Activated T-cell treated with anti-CD3 and anti-CD28 coated beads for 24 hours (primary cell): Measurements from ENCODE around the gene DDX39B.
A peak's percentile ranks its signal among the peaks of the same experiment; 100 is the strongest.
"Not testable (repeated sequence)": the region's sequence is repeated elsewhere in the genome, so short reads cannot be mapped to it uniquely, and the experiment has no call there.

Experiments
- DNase-seq: peaks from one replicate; pipeline ENCODE4 v3.0.0-alpha.2; 2020; ENCODE audit warnings: low read depth

The DDX39B gene

GRCh38 chr6:31528307-31528777 is 13.5 kb downstream of the DDX39B start:
- no peak for DNase-seq

DNA sequence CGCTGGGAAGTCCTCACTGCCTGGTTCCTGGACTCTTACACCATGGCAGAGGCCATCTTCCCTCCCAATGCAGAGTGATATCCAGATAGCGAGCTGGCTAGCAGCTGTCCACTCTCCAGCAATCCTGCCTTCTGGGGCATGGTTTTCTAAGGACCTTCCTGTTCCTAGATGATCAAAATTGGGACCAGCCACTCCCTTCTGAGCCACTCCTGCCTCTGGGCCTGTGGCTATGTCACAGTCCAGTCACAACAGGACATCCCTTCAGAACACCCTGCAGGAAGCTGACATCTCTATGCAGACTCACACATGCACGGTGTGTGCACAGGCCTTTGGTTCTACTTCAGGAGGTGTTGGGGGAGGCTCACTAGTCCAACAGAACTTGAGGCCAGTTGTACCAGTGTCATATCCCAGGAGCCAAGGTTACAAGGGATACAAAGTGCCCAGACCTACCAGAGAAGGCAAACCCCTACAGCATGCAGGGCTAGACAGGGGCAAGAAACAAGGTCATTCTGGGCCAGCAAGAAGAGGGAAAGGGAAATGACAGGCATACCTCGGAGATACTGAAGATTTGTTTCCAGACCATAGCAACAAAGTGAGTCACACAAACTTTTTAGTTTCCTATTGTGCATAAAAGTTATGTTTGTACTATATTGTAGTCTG is 15.7 kb downstream of the DDX39B start:
- no peak for DNase-seq

DNA sequence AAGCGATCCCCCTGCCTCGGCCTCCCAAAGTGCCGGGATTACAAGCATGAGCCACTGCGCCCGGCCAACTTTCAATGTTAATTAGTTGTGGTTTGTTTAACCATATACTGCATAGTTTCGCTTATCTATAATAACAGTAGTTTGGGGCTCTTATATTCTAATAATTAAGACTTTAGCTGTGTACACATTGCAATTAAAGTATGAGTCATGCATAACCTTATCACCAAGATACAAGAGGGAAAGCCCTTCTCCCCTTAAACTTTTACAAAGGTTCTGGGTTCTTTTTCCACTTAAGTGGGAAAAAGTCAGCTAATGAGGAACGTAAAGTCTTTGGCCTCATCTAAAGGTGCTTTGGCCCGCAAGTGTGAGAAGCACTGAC is 16.3 kb downstream of the DDX39B start:
- DNase-seq: no peak

DNA sequence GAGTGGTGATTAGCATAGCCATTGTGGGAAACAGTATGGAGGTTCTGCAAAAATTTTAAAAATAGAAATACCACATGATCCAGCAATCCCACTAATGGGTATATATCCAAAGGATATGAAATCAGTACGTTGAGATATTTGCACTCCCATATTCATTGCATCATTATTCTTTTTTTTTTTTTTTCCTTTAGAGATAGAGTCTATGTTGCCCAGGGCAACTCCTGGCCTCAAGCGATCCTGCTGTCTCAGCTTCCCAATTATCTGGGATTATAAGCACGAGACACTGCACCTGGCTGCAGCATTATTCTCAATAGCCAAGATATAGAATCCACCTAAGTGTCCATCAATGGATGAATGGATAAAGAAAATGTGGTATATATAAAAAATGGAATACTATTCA is 20.0 kb downstream of the DDX39B start:
- no peak for DNase-seq

- DNase-seq: no peak
These were observed 28.2 kb downstream of the DDX39B start for GRCh38 chr6:31513456-31514165.

GRCh38 chr6:31510007-31510406 is 31.8 kb downstream of the DDX39B start:
- no peak for DNase-seq

DNA sequence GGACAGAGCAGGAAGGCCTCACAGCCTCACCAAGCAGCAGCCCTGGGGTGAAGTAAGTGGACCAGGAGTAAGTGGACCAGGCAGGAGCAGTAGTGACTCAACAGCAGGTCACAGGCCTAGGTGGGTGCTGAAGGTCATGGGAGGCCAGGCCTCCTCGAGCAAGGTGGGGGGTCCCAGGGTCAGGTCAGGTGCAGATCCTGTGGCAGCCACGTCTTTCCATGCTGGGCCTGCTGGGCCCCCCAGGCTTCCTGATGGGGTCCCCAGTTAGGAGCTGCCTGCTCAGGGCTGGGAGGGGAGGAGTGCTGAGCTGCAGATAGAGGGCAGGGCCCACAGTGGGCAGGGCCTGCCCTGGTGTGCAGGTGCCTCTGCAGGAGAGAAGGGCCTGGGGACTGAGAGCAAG is 32.8 kb downstream of the DDX39B start:
- not testable (repeated sequence) for DNase-seq

DNA sequence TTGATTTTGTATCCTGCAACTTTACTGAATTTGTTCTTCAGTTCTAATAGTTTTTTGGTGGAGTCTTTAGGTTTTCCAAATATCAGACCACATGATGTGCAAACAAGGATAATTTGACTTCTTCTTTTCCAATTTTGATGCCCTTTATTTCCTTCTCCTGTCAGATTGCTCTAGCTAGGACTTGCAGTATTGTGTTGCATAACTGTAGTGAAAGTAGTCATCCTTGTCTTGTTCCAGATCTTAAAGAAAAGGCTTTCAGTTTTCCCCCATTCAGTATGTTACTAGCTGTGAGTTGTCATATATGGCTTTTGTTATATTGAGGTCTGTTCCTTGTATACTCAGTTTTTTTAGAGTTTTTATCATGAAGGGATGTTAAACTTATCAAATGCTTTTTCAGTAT is 39.2 kb downstream of the DDX39B start:
- no peak for DNase-seq

GRCh38 chr6:31499648-31500047 is 42.2 kb downstream of the DDX39B start:
- DNase-seq: not testable (repeated sequence)

DNA sequence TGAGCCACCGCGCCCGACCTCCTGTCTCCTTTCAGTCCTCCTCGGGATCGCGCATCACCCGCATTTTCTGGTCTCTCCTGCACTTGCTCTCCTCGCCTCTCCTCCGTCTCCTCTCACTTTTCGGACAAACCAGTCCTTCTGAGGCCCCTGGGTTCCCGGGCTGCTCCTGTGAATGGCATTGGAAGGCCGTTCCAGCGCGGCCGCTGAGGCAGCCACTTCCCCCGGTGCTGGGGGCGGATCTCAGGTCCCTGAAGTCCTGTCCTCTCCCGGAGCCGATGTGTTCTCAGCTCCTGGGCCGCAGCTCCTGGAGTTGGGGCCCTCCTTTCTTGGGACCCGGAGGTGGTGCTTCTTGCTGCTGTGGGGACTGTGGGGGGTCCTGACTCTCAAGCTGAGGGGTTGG is 43.1 kb downstream of the DDX39B start:
- no peak for DNase-seq

DNA sequence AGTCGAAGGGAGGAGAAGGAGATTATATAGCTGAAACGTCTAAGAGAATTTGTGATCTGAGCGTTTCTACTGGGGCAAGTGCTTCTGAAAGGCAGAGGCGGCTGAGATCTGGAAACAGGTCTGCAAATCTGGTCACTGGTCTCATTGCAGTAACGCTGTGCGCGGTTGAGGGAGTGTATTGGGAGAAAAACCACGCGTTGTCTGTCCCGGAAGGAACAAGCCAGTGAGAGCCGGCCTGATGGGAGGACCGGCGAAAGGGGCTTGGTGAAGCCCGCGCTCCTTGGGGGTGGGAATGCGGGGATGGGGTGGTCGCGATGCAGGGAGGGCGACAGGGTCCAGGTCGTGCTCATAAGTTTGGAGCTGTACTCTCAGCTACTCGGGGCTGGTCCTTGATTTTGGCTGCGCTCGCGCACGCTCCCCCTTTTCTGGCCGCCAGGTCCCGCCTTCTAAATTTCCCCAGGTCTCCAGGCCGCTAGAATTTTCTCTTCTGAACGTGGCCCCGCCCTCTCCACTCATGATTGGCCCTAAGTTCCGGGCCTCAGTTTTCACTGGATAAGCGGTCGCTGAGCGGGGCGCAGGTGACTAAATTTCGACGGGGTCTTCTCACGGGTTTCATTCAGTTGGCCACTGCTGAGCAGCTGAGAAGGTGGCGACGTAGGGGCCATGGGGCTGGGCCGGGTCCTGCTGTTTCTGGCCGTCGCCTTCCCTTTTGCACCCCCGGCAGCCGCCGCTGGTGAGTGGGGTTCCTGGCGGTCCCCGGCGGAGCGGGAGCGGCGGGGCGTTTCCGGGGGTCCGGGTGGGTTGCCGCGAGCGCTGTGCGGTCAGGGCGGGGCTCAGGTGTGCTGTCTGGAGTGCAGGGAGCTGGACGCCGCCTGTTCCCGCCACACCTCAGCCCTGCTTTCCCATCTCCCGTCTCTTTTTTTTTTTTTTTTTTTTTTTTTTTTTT is 44.0 kb downstream of the DDX39B start, which contains the start of gene MICB:
MICB (plus strand) TSS at position 615 of the 946 bp plus-strand sequence; CDS start at position 664, 49 bp downstream.
- peak; percentile 82 for DNase-seq

GRCh38 chr6:31496826-31497225 is 45.0 kb downstream of the DDX39B start:
- not testable (repeated sequence) for DNase-seq

DNA sequence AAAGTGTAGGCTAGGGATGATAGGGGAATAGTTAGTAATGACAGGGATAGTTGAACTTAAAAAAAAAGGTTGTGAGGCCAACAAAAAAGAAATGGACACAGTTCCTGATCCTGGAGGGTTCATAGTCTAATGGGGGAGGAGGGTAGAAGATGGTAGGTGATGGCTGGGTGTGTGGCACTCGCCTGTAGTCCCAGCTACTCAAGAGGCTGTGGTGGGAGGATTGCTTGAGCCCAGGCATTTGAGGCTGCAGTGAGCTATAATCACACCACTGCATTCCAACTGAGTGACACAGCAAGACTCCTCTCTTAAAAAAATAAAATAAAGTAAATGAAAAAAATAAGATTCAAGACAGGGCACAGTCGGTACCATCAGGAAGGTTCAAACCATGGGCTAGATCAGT is 46.2 kb downstream of the DDX39B start:
- DNase-seq: no peak

DNA sequence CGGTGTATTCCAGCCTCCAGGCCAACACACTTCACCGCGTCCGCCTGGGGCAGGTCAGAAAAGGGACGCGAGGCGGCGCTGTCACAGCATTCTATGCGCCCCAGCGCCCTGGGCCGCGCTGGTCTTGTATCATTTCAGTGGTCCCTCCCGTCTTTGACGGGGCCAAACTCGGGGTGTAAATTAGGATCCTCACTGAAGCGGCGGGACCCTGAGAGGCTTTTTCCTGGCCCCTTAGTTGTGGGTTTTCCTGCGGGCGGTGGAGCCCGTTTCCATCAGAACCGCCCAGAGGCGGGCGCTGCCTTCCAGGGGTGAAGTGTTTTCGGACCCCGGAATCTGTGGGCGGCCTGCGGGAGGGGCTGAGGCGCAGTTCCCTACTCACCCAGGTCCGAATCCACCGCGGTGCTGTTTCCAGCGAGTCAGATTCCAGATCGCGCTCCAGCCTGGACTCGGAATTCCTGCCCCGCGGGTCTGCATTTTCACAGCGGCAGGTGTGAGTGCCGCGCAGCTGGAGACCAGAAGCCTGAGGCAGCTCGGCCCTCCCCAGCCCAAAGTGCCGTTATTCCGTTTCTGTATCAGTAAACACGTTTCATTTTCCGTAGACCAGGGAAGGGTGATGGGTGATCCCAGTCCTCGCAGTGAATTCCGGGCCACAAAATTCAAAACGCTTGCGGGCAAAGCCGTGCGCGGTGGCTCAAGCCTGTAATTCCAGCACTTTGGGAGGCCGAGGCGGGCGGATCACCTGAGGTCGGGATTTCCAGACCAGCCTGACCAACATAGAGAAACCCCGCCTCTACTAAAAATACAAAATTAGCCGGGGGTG is 47.7 kb downstream of the DDX39B start:
- DNase-seq: peak; percentile 66

DNA sequence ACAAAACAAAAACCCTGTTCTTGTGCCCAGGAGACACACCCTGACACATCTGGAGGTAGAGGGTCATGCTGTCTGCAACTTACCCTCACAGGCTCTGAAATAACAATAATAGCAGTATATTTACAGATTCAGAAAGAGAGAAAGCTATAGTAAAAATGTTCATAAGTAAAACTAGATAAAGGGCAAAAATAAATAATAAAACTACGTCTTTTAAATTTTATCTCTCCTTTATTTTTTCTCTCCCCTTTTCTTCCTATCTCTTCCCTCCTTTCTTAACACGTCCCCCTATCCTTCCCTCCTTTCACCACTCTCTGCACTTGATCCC is 48.3 kb downstream of the DDX39B start:
- DNase-seq: not testable (repeated sequence)

DNA sequence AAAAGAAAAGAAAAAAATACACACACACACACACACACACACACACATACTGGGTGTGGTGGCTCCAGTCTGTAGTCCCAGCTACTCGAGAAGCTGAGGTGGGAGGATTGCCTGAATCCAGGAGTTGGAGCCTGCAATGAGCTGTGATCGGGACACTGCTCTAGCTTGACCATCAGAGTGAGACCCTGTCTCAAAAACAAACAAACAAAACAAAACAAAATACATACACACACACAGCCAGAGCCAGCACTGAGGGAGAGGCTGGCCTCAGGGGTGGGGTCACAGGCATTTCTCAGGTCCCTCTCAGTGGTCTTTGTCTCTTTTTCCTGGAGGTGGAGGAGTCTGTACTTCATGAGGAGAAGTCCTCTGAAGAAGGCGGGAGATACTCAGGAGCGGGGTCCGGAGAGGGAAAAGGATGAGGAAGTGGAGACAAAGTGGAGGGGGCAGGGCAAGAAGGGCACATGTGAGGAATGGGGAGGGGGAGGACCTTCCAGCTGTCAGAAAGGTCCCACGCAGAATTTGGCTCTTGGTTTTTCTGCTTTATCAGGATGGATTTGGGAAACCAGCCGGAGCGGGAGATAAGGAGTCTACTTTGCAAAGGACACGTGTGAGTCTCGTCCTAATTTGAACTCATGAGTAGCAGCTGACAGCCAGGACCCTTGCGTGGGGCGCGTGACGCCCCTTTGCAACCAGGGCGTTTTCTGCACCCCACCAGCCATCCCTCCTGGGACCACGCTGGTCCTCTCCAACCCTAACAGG is 51.5 kb downstream of the DDX39B start:
- DNase-seq: no peak

- DNase-seq: no peak
These were observed 52.7 kb downstream of the DDX39B start for GRCh38 chr6:31489086-31489485.

GRCh38 chr6:31487674-31488073 is 54.1 kb downstream of the DDX39B start:
- DNase-seq: not testable (repeated sequence)

DNA sequence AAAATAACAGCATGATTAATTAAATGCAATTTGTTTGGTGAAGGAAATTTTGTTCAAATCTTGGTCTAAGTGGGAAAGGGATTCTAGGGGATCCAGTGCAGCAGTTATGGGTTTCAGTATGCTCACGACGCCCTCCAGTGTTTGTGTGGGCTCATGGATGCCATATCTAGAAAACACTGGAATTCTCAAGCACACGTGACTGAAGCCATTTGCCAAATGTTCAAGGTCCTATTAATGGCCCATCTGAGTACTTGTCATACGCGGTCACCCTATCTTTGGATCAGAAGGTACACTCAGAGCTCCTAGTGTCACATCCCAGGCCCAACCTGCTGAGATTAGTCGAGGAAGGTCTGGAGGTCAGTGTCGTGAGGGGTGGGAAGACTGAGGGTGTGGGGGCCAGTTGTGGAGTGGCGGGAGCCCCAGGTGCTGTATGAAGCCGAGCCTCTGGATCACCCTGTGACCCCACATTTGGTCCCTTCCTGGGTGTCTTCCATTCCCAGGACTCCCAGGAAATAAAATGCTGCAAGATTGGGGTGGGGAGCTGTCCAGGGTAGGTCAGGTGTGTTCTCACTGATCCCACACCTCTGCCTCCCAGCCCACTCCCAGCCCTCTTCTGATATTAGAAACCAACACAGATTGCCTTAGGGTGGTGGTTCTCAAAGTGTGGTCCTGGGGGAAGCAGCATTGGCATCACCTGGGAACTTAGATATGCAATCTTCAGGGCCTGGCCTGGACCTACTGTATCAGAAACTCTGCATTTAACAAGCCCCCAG is 55.6 kb downstream of the DDX39B start:
- DNase-seq: not testable (repeated sequence)

GRCh38 chr6:31485055-31485454 is 56.7 kb downstream of the DDX39B start:
- DNase-seq: no peak
